C4-2B (cell line): Measurements from ENCODE around the gene ZNF19.

Experiments
- H3K27ac ChIP-seq: fragments of 450-650 bp; 2 replicates; pipeline ENCODE4 v1.5.1; 2017
- ZFX ChIP-seq: fragments of 450-650 bp; IDR thresholded peaks from 2 replicates; pipeline ENCODE4 v1.6.1; 2017
- TF ChIP-seq, protein P1 (sequence below): fragments of 450-650 bp; conservative IDR thresholded peaks from 2 replicates; pipeline ENCODE4 v1.5.1; 2017; ENCODE audit warnings: mild to moderate bottlenecking

ZNF19 gene

GRCh38 chr16:71431176-71431575 is 57.9 kb downstream of the ZNF19 start:
- TF ChIP-seq, protein P1, sequence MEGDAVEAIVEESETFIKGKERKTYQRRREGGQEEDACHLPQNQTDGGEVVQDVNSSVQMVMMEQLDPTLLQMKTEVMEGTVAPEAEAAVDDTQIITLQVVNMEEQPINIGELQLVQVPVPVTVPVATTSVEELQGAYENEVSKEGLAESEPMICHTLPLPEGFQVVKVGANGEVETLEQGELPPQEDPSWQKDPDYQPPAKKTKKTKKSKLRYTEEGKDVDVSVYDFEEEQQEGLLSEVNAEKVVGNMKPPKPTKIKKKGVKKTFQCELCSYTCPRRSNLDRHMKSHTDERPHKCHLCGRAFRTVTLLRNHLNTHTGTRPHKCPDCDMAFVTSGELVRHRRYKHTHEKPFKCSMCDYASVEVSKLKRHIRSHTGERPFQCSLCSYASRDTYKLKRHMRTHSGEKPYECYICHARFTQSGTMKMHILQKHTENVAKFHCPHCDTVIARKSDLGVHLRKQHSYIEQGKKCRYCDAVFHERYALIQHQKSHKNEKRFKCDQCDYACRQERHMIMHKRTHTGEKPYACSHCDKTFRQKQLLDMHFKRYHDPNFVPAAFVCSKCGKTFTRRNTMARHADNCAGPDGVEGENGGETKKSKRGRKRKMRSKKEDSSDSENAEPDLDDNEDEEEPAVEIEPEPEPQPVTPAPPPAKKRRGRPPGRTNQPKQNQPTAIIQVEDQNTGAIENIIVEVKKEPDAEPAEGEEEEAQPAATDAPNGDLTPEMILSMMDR: no peak
- no peak for TF ChIP-seq ZFX

DNA sequence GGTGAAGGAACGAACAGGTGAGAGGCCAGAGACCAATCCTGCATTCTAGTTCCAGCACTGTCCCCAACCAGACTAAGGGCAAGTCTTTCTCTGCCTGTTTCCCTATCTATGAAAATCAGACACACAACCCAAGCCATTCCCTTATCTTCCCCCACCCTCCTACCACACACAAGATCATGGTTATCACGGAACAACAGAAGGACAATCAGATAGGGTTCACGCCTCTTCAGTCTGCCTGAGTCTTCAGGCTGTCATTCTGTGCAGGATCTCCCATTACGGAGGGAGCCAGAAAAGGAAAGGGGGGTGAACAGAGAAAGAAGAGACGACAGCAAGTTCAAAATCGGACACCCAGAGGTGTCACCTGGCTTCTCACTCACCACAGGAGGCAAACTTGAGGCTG is 58.4 kb downstream of the ZNF19 start:
- no peak overlapping the region for H3K27ac ChIP-seq
- TF ChIP-seq ZFX: no peak
- TF ChIP-seq, protein P1: no peak

More at GRCh38 chr16:71431176-71431575, 57.9 kb downstream of the ZNF19 start:
- H3K27ac ChIP-seq: no peak overlapping the region

GRCh38 chr16:71429581-71429980 is 59.5 kb downstream of the ZNF19 start:
- TF ChIP-seq ZFX: no peak
- TF ChIP-seq, protein P1: no peak
- H3K27ac ChIP-seq: no peak overlapping the region

GRCh38 chr16:71428883-71429282 is 60.2 kb downstream of the ZNF19 start:
- no peak overlapping the region for H3K27ac ChIP-seq
- TF ChIP-seq, protein P1: no peak

GRCh38 chr16:71428385-71428784 is 60.7 kb downstream of the ZNF19 start:
- H3K27ac ChIP-seq: no peak overlapping the region
- TF ChIP-seq, protein P1: no peak
- no peak for TF ChIP-seq ZFX

DNA sequence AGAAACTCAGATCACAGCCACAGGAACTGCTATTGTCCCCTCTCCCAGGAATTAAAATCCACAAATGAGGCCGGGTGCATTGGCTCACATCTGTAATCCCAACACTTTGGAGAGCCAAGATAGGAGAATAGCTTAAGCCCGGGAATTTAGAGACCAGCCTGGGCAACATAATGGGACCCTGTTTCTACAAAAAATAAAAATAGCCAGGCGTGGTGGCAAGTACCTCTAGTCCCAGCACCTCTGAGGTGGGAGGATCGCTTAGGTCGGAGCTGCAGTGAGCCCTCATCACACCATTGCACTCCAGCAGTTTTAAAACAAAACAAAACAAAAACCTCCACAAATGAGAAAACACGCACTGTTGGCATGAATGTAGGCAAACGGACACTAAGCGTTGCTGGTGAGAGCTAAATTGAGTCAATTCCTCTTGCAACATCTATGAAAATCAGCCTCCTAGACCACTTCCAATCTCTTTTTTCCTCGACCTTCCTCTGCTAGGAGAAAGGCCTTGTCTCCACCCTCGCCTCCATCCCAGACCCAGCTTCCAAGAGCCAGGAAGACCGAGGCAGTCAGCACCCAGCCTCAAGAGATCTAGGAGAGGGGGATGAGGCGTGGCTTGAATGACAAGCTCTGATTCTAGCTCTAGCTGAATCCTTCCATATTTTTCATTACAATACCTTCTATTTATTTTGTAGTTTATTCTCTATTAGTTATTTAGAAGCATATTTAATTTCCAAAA is 62.1 kb downstream of the ZNF19 start:
- TF ChIP-seq, protein P1: no peak
- TF ChIP-seq ZFX: no peak
- H3K27ac ChIP-seq: no peak overlapping the region

DNA sequence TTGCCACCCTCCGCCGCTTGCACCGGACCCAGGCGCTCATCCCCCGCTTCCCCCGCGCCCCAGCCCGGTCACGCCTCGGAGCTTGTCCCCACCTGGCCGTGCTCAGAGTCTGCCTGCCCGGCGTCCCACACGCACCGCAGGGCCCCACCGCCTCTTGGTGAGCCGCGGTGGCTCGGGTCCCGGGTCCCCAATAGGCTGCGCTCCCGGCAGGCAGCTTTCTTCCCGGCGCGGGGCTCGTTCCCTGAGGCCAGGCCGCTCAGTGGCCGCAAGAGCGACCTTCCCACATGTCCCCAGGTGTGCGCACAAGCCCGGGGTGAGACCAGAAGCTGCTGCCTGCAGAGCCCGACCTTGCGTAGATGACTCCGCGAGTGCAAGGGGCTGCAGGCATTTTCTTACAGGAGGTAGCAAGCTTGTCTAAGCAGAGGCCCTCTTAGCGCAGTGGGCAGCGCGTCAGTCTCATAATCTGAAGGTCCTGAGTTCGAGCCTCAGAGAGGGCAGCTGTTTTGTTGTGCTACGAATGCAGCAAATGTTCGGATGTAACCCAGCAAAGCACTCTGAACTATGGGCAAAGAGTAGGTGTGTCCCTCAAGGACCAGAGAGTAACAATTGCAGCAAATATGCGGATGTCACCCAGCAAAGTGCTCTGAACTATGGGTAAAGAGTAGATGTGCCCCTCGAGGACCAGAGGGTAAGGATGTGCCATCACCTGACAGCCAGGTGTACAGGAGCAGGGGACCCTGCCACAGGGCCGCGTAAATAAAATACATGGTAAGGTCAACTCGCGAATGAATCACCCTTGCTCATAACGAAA is 62.9 kb downstream of the ZNF19 start:
- no peak for TF ChIP-seq ZFX
- TF ChIP-seq, protein P1: no peak
- no peak overlapping the region for H3K27ac ChIP-seq
